Vagina (tissue), 2 donors: Measurements from ENCODE around the gene INTS15. TPM values are rescaled to one million over a fixed set of nuclear protein-coding genes. Genes with fewer than 3 reads are reported as not detected.
"Not testable (repeated sequence)": the region's sequence is repeated elsewhere in the genome, so short reads cannot be mapped to it uniquely, and the experiment has no call there.

ENCODE experiments used
- DNase-seq, 2 donors: peaks; one replicate each; pipeline ENCODE4 v3.0.0-alpha.2; 2017; ENCODE audit errors: extremely low spot score in 2 of 2
- H3K27ac ChIP-seq: fragments of 200-600 bp; sonication (generic); one replicate; pipeline ENCODE4 v1.5.1; 2019
- H3K27me3 ChIP-seq: fragments of 200-600 bp; sonication (generic); one replicate; pipeline ENCODE4 v1.5.1; 2019
- H3K36me3 ChIP-seq, 2 donors: fragments of 200-600 bp; sonication (generic); one replicate each; pipeline ENCODE4 v1.5.1; 2017 to 2019
- H3K4me1 ChIP-seq: fragments of 200-600 bp; sonication (generic); one replicate; pipeline ENCODE4 v1.5.1; 2019
- H3K4me3 ChIP-seq, 2 donors: fragments of 200-600 bp; sonication (generic); 1 replicate in 1 of 2; 2 replicates in 1 of 2; pipeline ENCODE4 v1.5.1; 2016 to 2019
- H3K9me3 ChIP-seq: fragments of 200-600 bp; sonication (generic); one replicate; pipeline ENCODE4 v1.5.1; 2019
- CTCF ChIP-seq, 3 experiments: fragments of 450-650 bp in 2 of 3; fragments of 200-600 bp in 1 of 3; sonication (generic) in 1 of 3; IDR thresholded peaks; one replicate each; pipeline ENCODE4 v1.5.1; 2017 to 2019; ENCODE audit warnings: antibody characterized with exemption in 3 of 3, mild to moderate bottlenecking in 2 of 3, moderate library complexity in 2 of 3
- POLR2A ChIP-seq, 2 donors: fragments of 450-650 bp; IDR thresholded peaks; one replicate each; pipeline ENCODE4 v1.6.1; 2017; ENCODE audit warnings: antibody characterized with exemption in 2 of 2, mild to moderate bottlenecking in 2 of 2, moderate library complexity in 2 of 2
- POLR2AphosphoS5 ChIP-seq, 2 donors: sonication (generic); formaldehyde crosslinking; IDR thresholded peaks; one replicate each; pipeline ENCODE4 v1.9.0; 2017; ENCODE audit warnings: antibody characterized with exemption in 2 of 2, mild to moderate bottlenecking in 2 of 2, low read depth in 1 of 2; ENCODE audit not compliant: insufficient read depth in 1 of 2
- intact Hi-C: fragments of 100-400 bp; cut with DNase I; formaldehyde crosslinking; loops from one replicate; pipeline ENCODE4 v1.15.1; 2023
- total RNA-seq: library from RNA; depleted of rRNA; stranded (reverse); fragments of >200 nt; gene quantifications from one replicate; pipeline ENCODE4 v1.2.3, GENCODE V29; 2016

Gene INTS15
- total RNA-seq, 1 donor from 2014 or later = 34.4 TPM

GRCh38 chr7:6567886-6568285 is 21.9 kb upstream of the INTS15 start:
- H3K27me3 ChIP-seq = no peaks in the 10 kb centered on the region
- intact Hi-C loops = no loop called here
- no peak for TF ChIP-seq POLR2AphosphoS5 (IDR thresholded peaks at IDR 0.05; ENCODE audit: insufficient read depth in 1 of 2, low read depth in 1 of 2)
- TF ChIP-seq CTCF (IDR thresholded peaks at IDR 0.05) = no peak
- no peak for TF ChIP-seq POLR2A (IDR thresholded peaks at IDR 0.05)
- no peaks in the 10 kb centered on the region for H3K9me3 ChIP-seq
- no peaks in the 10 kb centered on the region for H3K4me1 ChIP-seq
- H3K36me3 ChIP-seq = no peaks in the 10 kb centered on the region
- no peak overlapping the region for H3K27ac ChIP-seq
- no peak overlapping the region for H3K4me3 ChIP-seq
- no peak for DNase-seq

- intact Hi-C loops = no loop called here
- no peak for DNase-seq
- Histone ChIP-seq H3K36me3 (no peaks in the 10 kb centered on the region), H3K9me3 (no peaks in the 10 kb centered on the region), H3K4me3 (no peak overlapping the region), H3K4me1 (peaks cover 4% of the 10 kb centered on the region), H3K27ac (no peak overlapping the region), H3K27me3 (no peaks in the 10 kb centered on the region)
- no peak for TF ChIP-seq CTCF (IDR thresholded peaks at IDR 0.05)
- TF ChIP-seq POLR2AphosphoS5 (IDR thresholded peaks at IDR 0.05; ENCODE audit: insufficient read depth in 1 of 2, low read depth in 1 of 2) = no peak
- TF ChIP-seq POLR2A (IDR thresholded peaks at IDR 0.05) = no peak
Measured at GRCh38 chr7:6571160-6571779, 18.6 kb upstream of the INTS15 start.

GRCh38 chr7:6575281-6576023 is 14.4 kb upstream of the INTS15 start:
- DNase-seq = no peak
- intact Hi-C loops = no loop called here
- Histone ChIP-seq H3K4me3 (no peak overlapping the region), H3K27ac (no peak overlapping the region), H3K36me3 (peaks cover 0 to under 1% of the 10 kb centered on the region in 2 donors), H3K9me3 (no peaks in the 10 kb centered on the region), H3K27me3 (no peaks in the 10 kb centered on the region), H3K4me1 (peaks cover 8% of the 10 kb centered on the region)
- no peak for TF ChIP-seq POLR2A (IDR thresholded peaks at IDR 0.05)
- TF ChIP-seq CTCF (IDR thresholded peaks at IDR 0.05) = no peak

- no peaks in the 10 kb centered on the region for H3K9me3 ChIP-seq
- H3K27me3 ChIP-seq = no peaks in the 10 kb centered on the region
- H3K4me1 ChIP-seq = peaks cover 8% of the 10 kb centered on the region
- peak overlapping the region in 1 of 2 donors; percentile 63 for H3K4me3 ChIP-seq
- peaks cover 0 to 9% of the 10 kb centered on the region in 2 donors for H3K36me3 ChIP-seq
- H3K27ac ChIP-seq = no peak overlapping the region
- intact Hi-C loops = no loop called here
- DNase-seq = no peak
- TF ChIP-seq POLR2A (IDR thresholded peaks at IDR 0.05) (no peak), CTCF (IDR thresholded peaks at IDR 0.05) (no peak), POLR2AphosphoS5 (IDR thresholded peaks at IDR 0.05; ENCODE audit: insufficient read depth in 1 of 2, low read depth in 1 of 2) (no peak)
Measured at GRCh38 chr7:6576024-6576866, 13.6 kb upstream of the INTS15 start.

GRCh38 chr7:6576867-6577368 is 12.9 kb upstream of the INTS15 start:
- intact Hi-C loops, H3K4me1 ChIP-seq, H3K27me3 ChIP-seq, H3K9me3 ChIP-seq, DNase-seq: not testable (repeated sequence)
- Histone ChIP-seq H3K27ac (peak overlapping the region; percentile 85), H3K4me3 (peak overlapping the region; percentile 51 to 63), H3K36me3 (peaks cover 0 to 16% of the 10 kb centered on the region in 2 donors)
